MCF 10A (cell line): Measurements from ENCODE around the gene TSPAN4. TPM values are rescaled to one million over a fixed set of nuclear protein-coding genes. Genes with fewer than 3 reads are reported as not detected.

Experiments used
- BruUV-seq: library from RNA; stranded (reverse); fragments of 400-500 nt; replicated peaks from 2 replicates; lab custom pipeline; 2021; lab: Mats Ljungman, UMichigan
- CTCF ChIA-PET: fragments of 300-600 bp; sonication (Branson Sonifier 250); formaldehyde crosslinking; extraction: SDS; loops from one replicate; lab custom pipeline; 2021; ENCODE audit warnings: antibody characterized with exemption, inconsistent platforms; lab: Yijun Ruan, JAX
- POLR2A ChIA-PET: fragments of 300-600, 350-650 bp; sonication (Branson Sonifier 250); formaldehyde crosslinking; extraction: SDS; loops from one replicate; lab custom pipeline; 2020; ENCODE audit warnings: antibody characterized with exemption, inconsistent platforms; lab: Yijun Ruan, JAX
- DNase-seq: peaks from one replicate; pipeline ENCODE4 v3.0.0-alpha.2; 2018; ENCODE audit not compliant: unreplicated experiment
- H3K27ac Mint-ChIP-seq: one replicate; pipeline ENCODE4 v1.8.0; 2022; ENCODE audit warnings: mild to moderate bottlenecking, low read depth, mixed read lengths; ENCODE audit not compliant: unreplicated experiment
- H3K27me3 Mint-ChIP-seq: one replicate; pipeline ENCODE4 v1.8.0; 2022; ENCODE audit warnings: mixed read lengths; ENCODE audit not compliant: insufficient read depth, unreplicated experiment
- H3K36me3 Mint-ChIP-seq: one replicate; pipeline ENCODE4 v1.8.0; 2022; ENCODE audit warnings: mild to moderate bottlenecking, moderate library complexity, mixed read lengths; ENCODE audit not compliant: insufficient read depth, unreplicated experiment
- H3K4me1 Mint-ChIP-seq: one replicate; pipeline ENCODE4 v1.8.0; 2022; ENCODE audit warnings: mixed read lengths; ENCODE audit not compliant: insufficient read depth, unreplicated experiment
- H3K4me3 Mint-ChIP-seq: one replicate; pipeline ENCODE4 v1.8.0; 2022; ENCODE audit warnings: mild to moderate bottlenecking, moderate library complexity, mixed read lengths; ENCODE audit not compliant: unreplicated experiment
- H3K9me3 Mint-ChIP-seq: one replicate; pipeline ENCODE4 v1.8.0; 2022; ENCODE audit warnings: mixed read lengths; ENCODE audit not compliant: unreplicated experiment
- intact Hi-C: fragments of 100-400 bp; cut with micrococcal nuclease; formaldehyde crosslinking; loops from 2 replicates; pipeline ENCODE4 v1.14.1; 2022
- total RNA-seq: library from RNA; stranded (reverse); gene quantifications from 2 replicates; pipeline ENCODE4 v1.2.3, GENCODE V29; 2022
- TF ChIP-seq, protein P1 (sequence below): fragments of 200-600 bp; IDR thresholded peaks from one replicate; pipeline ENCODE4 v1.8.0; 2022; ENCODE audit warnings: antibody characterized with exemption, mild to moderate bottlenecking; ENCODE audit not compliant: unreplicated experiment

The TSPAN4 gene
- total RNA-seq, 1 experiment from 2014 or later = 148 TPM

- no peaks in the 10 kb centered on the region for H3K9me3 Mint-ChIP-seq
- TF ChIP-seq, protein P1, sequence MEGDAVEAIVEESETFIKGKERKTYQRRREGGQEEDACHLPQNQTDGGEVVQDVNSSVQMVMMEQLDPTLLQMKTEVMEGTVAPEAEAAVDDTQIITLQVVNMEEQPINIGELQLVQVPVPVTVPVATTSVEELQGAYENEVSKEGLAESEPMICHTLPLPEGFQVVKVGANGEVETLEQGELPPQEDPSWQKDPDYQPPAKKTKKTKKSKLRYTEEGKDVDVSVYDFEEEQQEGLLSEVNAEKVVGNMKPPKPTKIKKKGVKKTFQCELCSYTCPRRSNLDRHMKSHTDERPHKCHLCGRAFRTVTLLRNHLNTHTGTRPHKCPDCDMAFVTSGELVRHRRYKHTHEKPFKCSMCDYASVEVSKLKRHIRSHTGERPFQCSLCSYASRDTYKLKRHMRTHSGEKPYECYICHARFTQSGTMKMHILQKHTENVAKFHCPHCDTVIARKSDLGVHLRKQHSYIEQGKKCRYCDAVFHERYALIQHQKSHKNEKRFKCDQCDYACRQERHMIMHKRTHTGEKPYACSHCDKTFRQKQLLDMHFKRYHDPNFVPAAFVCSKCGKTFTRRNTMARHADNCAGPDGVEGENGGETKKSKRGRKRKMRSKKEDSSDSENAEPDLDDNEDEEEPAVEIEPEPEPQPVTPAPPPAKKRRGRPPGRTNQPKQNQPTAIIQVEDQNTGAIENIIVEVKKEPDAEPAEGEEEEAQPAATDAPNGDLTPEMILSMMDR = no peak
- DNase-seq = no peak
- ChIA-PET POLR2A (interaction anchor here (0.6 to 3.8 kb wide), 22 partner anchors 7 to 1296 kb away, joined by 3 to 41 read pairs (median 6); partner anchors contain the start of genes CD151, GATD1, PNPLA2 and RPLP2), CTCF (interaction anchor here (0.5 to 1.8 kb wide), 4 partner anchors 13 to 254 kb away, joined by 3 to 4 read pairs (median 3); partner anchors contain the start of gene TALDO1)
- intact Hi-C loops = loop anchor here (2.0 to 5.0 kb wide), 2 partner anchors 34 to 134 kb away; no protein-coding TSS in a partner anchor
- BruUV-seq = no TSS peak
- peaks cover 28% of the 10 kb centered on the region for H3K36me3 Mint-ChIP-seq
- H3K27ac Mint-ChIP-seq = peak overlapping the region; percentile 94
- H3K4me1 Mint-ChIP-seq = no peaks in the 10 kb centered on the region
- H3K4me3 Mint-ChIP-seq = peak overlapping the region; percentile 84
- no peaks in the 10 kb centered on the region for H3K27me3 Mint-ChIP-seq
Measured at GRCh38 chr11:796565-797295, 45.9 kb upstream of the TSPAN4 start.

DNA sequence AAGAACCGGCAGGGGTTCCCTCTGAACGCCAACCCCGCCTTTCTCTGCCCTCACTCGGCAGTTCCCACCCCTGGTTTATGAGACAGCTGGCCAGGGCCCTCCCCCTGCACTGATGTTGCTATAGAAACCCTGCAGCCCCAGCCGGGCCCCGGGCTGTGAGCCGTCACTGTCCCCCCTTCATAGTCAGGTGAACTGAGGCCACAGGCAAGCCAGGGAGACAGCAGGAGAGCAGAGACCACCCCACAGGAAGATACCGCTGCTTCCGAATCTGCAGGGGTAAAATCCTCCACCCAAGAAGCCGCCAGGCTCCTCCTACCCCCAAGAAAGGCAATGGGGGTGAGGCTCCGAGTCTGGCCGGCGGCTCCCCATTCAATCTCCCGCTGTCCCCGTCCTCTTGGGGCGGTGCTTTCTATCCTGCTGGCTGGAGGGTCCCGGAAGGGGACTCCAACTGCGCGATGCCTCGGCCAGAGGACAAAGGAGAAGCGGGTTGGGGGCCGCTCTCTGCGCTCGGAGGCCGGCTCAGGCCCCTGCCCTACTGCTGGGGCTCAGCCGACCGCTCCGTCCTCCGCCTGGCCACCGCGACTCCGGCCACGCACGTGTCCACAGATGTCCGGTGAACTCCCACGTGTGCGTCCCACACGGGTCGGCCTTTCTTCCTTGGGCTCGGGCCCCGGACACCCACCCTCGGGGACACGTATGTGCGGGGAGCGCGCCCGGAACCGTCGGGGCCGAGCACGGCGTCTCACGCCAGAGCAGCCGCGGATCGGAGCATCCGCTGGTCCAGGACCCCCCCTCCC, 45.2 kb upstream of the TSPAN4 start:
- no TSS peak for BruUV-seq

GRCh38 chr11:798093-798713, 44.4 kb upstream of the TSPAN4 start, which contains the start of gene SLC25A22:
Gene SLC25A22, minus strand, starts transcription at chr11:798281. Its CDS starts 3,275 bp downstream, at chr11:795006.
- CTCF ChIA-PET = interaction anchor here (0.6 to 1.3 kb wide), 5 partner anchors 16 to 190 kb away, joined by 3 to 4 read pairs (median 3); no protein-coding TSS in a partner anchor
- TF ChIP-seq, protein P1 = peak; percentile 88

More for the DNA sequence above, 45.2 kb upstream of the TSPAN4 start:
- Mint-ChIP-seq H3K27me3 (no peaks in the 10 kb centered on the region), H3K9me3 (no peaks in the 10 kb centered on the region), H3K4me3 (peak overlapping the region; percentile 84), H3K36me3 (peaks cover 28% of the 10 kb centered on the region), H3K27ac (peak overlapping the region; percentile 94), H3K4me1 (no peaks in the 10 kb centered on the region)
- ChIA-PET CTCF (interaction anchor here (0.6 to 1.3 kb wide), 4 partner anchors 21 to 190 kb away, joined by 3 to 4 read pairs (median 3); partner anchors contain the start of gene TALDO1), POLR2A (interaction anchor here (0.6 to 3.8 kb wide), 18 partner anchors 8 to 1295 kb away, joined by 3 to 41 read pairs (median 6); partner anchors contain the start of genes GATD1, PNPLA2, RPLP2 and TALDO1)
- TF ChIP-seq, protein P1 = no peak
- intact Hi-C loops = loop anchor here (2.0 to 5.0 kb wide), 2 partner anchors 35 to 135 kb away; no protein-coding TSS in a partner anchor
- DNase-seq = peak; percentile 64

More at GRCh38 chr11:798093-798713, 44.4 kb upstream of the TSPAN4 start, which contains the start of gene SLC25A22:
- BruUV-seq = no TSS peak
- H3K36me3 Mint-ChIP-seq = peaks cover 25% of the 10 kb centered on the region
- H3K27ac Mint-ChIP-seq = peak within 1 kb of the TSS; percentile 94
- no peaks in the 10 kb centered on the region for H3K27me3 Mint-ChIP-seq
- peak within 1 kb of the TSS; percentile 84 for H3K4me3 Mint-ChIP-seq
- POLR2A ChIA-PET = interaction anchor here (0.8 to 3.8 kb wide), 5 partner anchors 9 to 22 kb away, joined by 3 to 41 read pairs (median 23); partner anchors contain the start of genes GATD1, PNPLA2 and RPLP2
- H3K4me1 Mint-ChIP-seq = no peaks in the 10 kb centered on the region
- intact Hi-C loops = loop anchor here (5.0 kb wide), 1 partner anchor 36 kb away; no protein-coding TSS in a partner anchor
- no peaks in the 10 kb centered on the region for H3K9me3 Mint-ChIP-seq
- peak; percentile 74 for DNase-seq
